Endothelial cell (in vitro differentiated cells): ENCODE results near the gene NCKAP5L. TPM values are rescaled to one million over a fixed set of nuclear protein-coding genes. Genes with fewer than 3 reads are reported as not detected.

ENCODE experiments used
- DNase-seq: peaks from one replicate; pipeline ENCODE4 v3.0.0; 2021; ENCODE audit warnings: low spot score
- H3K27ac Mint-ChIP-seq: one replicate; pipeline ENCODE4 v1.8.0; 2021; ENCODE audit warnings: mixed read lengths, inconsistent platforms; ENCODE audit not compliant: unreplicated experiment
- H3K27me3 Mint-ChIP-seq: one replicate; pipeline ENCODE4 v1.8.0; 2021; ENCODE audit warnings: mild to moderate bottlenecking, moderate library complexity, mixed read lengths, inconsistent platforms; ENCODE audit not compliant: unreplicated experiment
- H3K36me3 Mint-ChIP-seq: one replicate; pipeline ENCODE4 v1.8.0; 2021; ENCODE audit warnings: mild to moderate bottlenecking, low read depth, mixed read lengths, inconsistent platforms; ENCODE audit not compliant: unreplicated experiment
- H3K4me1 Mint-ChIP-seq: one replicate; pipeline ENCODE4 v1.8.0; 2021; ENCODE audit warnings: mild to moderate bottlenecking, mixed read lengths, inconsistent platforms; ENCODE audit not compliant: unreplicated experiment
- H3K4me3 Mint-ChIP-seq: one replicate; pipeline ENCODE4 v1.8.0; 2021; ENCODE audit warnings: mild to moderate bottlenecking, mixed read lengths, inconsistent platforms; ENCODE audit not compliant: unreplicated experiment
- H3K9me3 Mint-ChIP-seq: one replicate; pipeline ENCODE4 v1.8.0; 2021; ENCODE audit warnings: mixed read lengths, inconsistent platforms; ENCODE audit not compliant: unreplicated experiment
- CTCF ChIP-seq: fragments of 200-600 bp; sonication (generic); IDR thresholded peaks from one replicate; pipeline ENCODE4 v1.5.0; 2021; ENCODE audit warnings: antibody characterized with exemption; ENCODE audit not compliant: unreplicated experiment
- total RNA-seq: library from RNA; stranded (reverse); fragmentation: NEBNext Ultra II Directional; extraction: Animal tissue kit (Norgen Biotek cat#: 25700); gene quantifications from one replicate; pipeline ENCODE4 v1.2.1, GENCODE V29; 2021; ENCODE audit not compliant: unreplicated experiment

NCKAP5L gene
- total RNA-seq, 1 donor from 2014 or later: 70.9 TPM

- peaks cover 18% of the 10 kb centered on the region for H3K4me1 Mint-ChIP-seq
- H3K9me3 Mint-ChIP-seq: no peaks in the 10 kb centered on the region
- H3K27me3 Mint-ChIP-seq: peaks cover 5% of the 10 kb centered on the region
- H3K4me3 Mint-ChIP-seq: peak within 1 kb of the TSS; percentile 93
- H3K27ac Mint-ChIP-seq: peak within 1 kb of the TSS; percentile 90
- peak; percentile 78 for DNase-seq
- H3K36me3 Mint-ChIP-seq: no peaks in the 10 kb centered on the region
- no peak for TF ChIP-seq CTCF
These were observed 14.5 kb upstream of the NCKAP5L start, which contains the start of gene BCDIN3D for GRCh38 chr12:49842519-49843352. Gene BCDIN3D (minus strand): TSS chr12:49843106. CDS start chr12:49843087, 19 bp downstream.

GRCh38 chr12:49838973-49839633 lies 10.9 kb upstream of the NCKAP5L start:
- H3K36me3 Mint-ChIP-seq: no peaks in the 10 kb centered on the region
- peak; percentile 54 for DNase-seq
- H3K27me3 Mint-ChIP-seq: peaks cover 3% of the 10 kb centered on the region
- no peaks in the 10 kb centered on the region for H3K9me3 Mint-ChIP-seq
- no peak overlapping the region for H3K4me3 Mint-ChIP-seq
- TF ChIP-seq CTCF: peak; percentile 62
- no peak overlapping the region for H3K27ac Mint-ChIP-seq
- peaks cover 15% of the 10 kb centered on the region for H3K4me1 Mint-ChIP-seq

GRCh38 chr12:49832836-49833421 lies 4.7 kb upstream of the NCKAP5L start:
- Mint-ChIP-seq H3K9me3 (no peaks in the 10 kb centered on the region), H3K4me3 (no peak overlapping the region), H3K4me1 (peaks cover 10% of the 10 kb centered on the region), H3K36me3 (no peaks in the 10 kb centered on the region), H3K27me3 (peaks cover 6% of the 10 kb centered on the region), H3K27ac (no peak overlapping the region)
- no peak for TF ChIP-seq CTCF
- no peak for DNase-seq

GRCh38 chr12:49831717-49832116 lies 3.5 kb upstream of the NCKAP5L start:
- peaks cover 3% of the 10 kb centered on the region for H3K36me3 Mint-ChIP-seq
- peaks cover 15% of the 10 kb centered on the region for H3K4me1 Mint-ChIP-seq
- H3K27me3 Mint-ChIP-seq: peaks cover 8% of the 10 kb centered on the region
- DNase-seq: no peak
- TF ChIP-seq CTCF: no peak
- no peaks in the 10 kb centered on the region for H3K9me3 Mint-ChIP-seq
- no peak overlapping the region for H3K4me3 Mint-ChIP-seq
- no peak overlapping the region for H3K27ac Mint-ChIP-seq
